HG02588 (cell line): ENCODE results near the gene ZNF716.
"Not testable (repeated sequence)": the region's sequence is repeated elsewhere in the genome, so short reads cannot be mapped to it uniquely, and the experiment has no call there.

Source experiments
- ATAC-seq: cut with Tn5 transposase; IDR thresholded peaks from one replicate; pipeline ENCODE4 v1.9.1; 2021; ENCODE audit warnings: mild to moderate bottlenecking, moderate library complexity; ENCODE audit not compliant: unreplicated experiment

The ZNF716 gene

GRCh38 chr7:57425969-57426628 lies 23.9 kb upstream of the ZNF716 start:
- no peak for ATAC-seq

GRCh38 chr7:57426629-57427003 lies 23.4 kb upstream of the ZNF716 start:
- no peak for ATAC-seq

GRCh38 chr7:57427146-57427545 lies 22.8 kb upstream of the ZNF716 start:
- no peak for ATAC-seq

- no peak for ATAC-seq
Measured at GRCh38 chr7:57427594-57427993, 22.4 kb upstream of the ZNF716 start.

- no peak for ATAC-seq
Measured at GRCh38 chr7:57432583-57432982, 17.4 kb upstream of the ZNF716 start.

- ATAC-seq: no peak
Measured at GRCh38 chr7:57437581-57437980, 12.4 kb upstream of the ZNF716 start.

GRCh38 chr7:57438244-57438643 lies 11.7 kb upstream of the ZNF716 start:
- ATAC-seq: no peak

GRCh38 chr7:57443567-57443966 lies 6.4 kb upstream of the ZNF716 start:
- no peak for ATAC-seq

GRCh38 chr7:57469186-57469828 lies 19.3 kb downstream of the ZNF716 start:
- not testable (repeated sequence) for ATAC-seq

GRCh38 chr7:57480304-57480703 lies 30.3 kb downstream of the ZNF716 start:
- not testable (repeated sequence) for ATAC-seq

- ATAC-seq: not testable (repeated sequence)
Measured at GRCh38 chr7:57485022-57485421, 35.0 kb downstream of the ZNF716 start.

- ATAC-seq: no peak
Measured at GRCh38 chr7:57487957-57488356, 38.0 kb downstream of the ZNF716 start.

GRCh38 chr7:57495111-57495510 lies 45.1 kb downstream of the ZNF716 start:
- ATAC-seq: not testable (repeated sequence)

GRCh38 chr7:57496395-57496794 lies 46.4 kb downstream of the ZNF716 start:
- ATAC-seq: no peak

GRCh38 chr7:57505176-57505575 lies 55.2 kb downstream of the ZNF716 start:
- no peak for ATAC-seq
